ENCODE measurements around the gene CTF1.

Gene CTF1

DNA sequence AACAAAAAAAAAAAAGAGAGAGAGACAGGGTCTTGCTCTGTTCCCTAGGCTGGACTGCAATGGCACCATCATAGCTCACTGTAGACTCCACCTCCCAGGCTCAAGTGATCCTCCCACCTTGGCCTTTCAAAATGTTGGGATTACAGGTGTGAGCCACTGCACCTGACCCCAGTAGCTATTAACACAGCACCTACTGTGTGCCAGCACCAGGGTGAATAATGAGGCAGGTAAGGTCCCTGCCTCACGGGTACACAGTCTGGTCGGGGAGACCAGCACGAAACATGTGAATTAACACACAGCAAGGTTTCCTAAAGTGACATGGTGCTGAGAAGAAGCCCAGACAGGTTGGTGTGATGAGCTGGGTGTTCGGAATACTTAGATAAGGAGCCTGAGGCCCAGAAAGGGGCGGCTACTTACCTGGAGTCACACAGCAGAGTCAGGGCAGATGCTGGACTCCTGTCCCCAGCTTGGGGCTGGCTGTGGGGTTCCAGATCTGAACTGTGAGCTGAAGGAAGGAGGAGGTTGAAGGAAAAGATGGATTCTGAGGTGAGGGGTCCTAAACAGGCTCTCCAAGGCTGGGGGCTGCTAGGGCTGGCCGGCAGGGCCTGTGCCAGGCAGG lies 16.5 kb downstream of the CTF1 start:
- DNase-seq = no peak

DNA sequence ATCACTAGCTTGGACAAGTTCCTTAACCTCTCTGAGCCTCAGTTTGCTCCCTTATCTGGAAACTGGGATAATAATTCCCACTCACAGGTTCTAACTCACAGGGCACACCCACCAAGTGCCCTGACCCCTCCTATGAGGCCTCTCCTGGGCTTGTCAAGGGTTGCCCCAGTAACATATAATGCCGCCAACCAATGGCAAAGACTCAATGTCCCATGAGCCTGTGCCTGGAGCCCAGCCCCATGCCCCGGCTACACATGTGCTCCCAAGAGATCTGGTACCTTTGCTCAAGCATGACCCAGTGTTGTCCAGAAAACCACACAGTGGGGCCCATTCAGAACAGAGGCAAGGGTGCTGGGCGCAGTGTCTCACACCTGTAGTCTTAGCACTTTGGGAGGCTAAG lies 18.4 kb downstream of the CTF1 start:
- no peak for DNase-seq

DNA sequence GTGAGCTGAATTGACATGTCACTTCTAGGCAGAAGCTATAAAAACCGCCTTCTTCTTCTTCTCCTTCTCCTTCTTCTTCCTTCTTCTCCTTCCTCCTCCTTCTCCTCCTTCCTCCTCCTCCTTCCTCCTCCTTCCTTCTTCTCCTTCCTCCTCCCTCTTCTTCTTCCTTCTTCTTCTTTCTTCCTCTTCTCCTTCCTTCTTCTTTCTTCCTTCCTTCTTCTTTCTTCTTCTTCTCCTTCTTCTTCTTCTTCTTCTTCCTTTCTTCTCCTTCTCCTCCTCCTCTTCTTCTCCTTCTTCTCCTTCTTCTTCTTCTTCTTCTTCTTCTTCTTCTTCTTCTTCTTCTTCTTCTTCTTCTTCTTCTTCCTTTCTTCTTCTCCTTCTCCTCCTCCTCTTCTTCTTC lies 22.2 kb downstream of the CTF1 start:
- no peak for DNase-seq

DNA sequence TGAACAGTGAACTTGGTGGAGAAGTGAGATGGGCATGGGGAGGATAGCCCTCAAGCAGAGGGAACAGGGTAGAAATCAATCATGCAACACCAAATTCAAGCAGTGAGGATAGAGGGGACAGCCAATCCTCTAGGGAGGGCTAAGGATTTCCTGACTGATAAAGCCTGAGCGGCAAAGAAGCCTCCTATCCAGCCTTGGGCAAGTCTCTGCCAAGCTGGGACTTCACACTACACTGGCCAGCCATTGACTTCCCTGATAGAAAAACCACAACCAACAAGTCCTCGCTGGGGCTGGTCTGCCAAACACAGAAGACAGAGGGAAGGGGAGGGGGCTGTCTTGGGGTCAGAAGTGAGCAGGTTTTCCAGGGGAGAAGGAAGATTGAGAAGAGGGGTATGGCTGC lies 24.5 kb downstream of the CTF1 start:
- no peak for DNase-seq

DNA sequence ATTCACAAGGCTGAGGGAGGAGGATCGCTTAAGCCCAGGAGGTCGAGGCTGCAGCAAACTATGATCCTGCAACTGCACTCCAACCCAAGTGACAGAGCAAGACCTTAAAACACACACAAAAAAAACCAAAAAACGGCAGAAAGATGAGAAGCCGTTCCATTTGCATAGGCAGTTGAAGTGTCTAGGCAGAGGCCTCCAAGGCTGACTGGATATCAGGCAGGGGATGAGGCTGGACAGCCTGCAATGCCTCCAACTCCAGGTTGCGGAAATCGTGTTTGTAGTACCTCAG lies 25.0 kb downstream of the CTF1 start:
- DNase-seq = no peak

DNA sequence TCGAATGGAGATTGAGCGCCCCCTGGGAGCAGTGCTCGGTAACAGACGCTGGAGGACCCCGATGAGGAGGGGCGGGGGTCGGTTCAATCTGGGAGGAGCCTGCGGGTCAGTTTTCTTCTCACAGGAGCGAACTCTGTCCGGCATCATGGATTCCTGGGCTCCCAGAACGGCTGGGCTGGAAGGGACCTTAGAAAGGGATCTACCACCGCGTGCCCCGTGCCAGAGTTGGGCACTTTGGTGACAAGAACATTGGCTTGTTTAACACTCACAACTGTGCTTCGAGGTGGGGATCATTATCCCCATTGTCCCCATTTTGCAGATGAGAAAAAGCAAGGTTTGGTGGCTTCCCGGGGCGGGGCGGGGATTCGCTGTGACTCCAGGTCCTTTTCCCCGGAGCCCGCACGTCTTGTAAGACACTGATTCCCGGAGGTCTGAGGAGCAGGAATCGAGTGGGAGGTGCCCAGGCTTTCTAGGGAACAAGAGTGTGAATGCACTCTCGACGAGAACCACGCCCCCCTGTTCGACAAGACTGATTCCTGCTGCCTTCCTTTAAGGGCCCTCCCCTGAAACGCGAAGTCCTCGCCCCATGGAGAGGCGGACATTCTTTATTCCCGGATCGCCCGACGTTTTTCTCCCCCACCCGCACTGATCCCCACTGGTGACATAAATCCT lies 25.5 kb downstream of the CTF1 start:
- DNase-seq = peak; percentile 96

DNA sequence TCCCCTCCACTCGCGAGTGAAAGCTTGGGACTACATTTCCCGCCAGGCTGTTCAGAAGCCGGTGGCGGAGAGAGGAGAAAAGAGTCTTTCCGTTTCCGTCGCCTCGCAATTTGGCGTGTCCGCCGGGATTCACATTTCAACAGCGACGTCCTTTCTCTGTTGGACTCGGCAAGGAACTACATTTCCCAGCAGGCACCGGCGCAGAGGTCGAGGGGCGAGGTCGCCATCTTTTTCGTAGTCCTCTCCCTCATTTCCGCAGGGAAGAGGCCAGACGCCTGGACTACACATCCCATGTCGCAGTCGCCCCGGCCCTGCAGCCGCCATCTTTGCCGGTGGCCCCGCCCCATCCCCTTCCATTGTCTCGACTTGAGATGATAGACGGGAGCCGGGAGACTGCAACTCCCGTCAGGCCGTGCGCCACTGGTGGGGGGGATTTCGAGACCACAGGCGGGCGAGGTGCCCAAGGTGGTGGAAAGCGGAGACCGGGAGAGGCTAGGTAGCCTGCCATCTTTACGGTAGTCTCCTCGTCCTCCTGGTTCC lies 26.1 kb downstream of the CTF1 start:
- DNase-seq = peak; percentile 100

DNA sequence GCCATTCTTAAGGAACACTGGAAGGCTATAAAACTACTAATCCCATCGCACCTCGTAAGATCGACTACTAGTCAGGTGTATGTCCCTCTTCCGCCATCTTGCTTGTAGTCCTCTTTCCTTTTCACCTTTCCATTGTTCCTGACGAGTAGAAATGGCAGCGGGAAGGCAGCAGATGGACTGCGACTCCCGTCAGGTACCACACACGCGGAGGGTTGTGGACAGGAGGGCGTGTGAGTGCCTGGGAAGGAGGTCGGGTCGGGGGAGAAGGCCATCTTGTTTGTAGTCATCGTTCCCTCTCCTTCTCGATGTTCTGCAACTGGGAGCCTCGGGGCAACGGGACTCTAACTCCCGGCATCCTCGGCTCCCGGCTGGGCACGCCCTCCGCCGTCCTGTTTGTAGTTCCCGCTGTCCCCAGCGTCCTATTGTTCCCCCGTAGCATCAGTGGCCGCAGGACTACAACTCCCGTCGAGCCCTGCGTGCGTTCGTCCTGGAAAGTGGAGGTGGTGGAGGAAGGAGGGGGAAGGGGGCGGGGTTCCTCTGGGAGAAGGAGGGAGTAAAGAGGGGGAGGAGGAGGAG lies 26.6 kb downstream of the CTF1 start:
- DNase-seq = peak; percentile 100

DNA sequence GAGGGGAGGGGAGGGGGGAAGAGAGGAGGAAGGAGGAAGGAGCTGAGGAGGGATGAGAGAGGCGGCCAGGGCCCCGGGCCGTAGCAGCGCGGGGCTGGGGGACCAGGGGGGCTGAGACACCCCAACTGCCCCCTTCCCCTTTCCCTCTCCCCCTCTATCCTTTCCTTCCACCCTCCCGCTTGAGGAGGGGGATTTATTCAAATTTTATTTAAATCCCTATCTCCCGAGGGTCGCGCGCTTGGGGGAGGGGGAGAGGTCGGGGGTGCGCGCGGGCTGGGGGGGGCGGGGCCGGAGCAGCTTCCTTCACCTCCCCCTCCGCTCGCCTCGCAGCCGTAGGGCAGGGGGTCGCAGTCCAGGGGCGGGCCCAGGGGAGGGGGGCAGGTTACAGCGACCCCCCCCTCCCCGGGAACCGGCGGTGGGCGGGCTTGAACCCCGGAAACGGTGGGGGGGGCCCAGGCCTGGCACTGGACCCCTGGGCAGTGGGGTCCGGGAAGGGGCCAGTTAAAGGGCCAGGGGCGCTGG lies 27.2 kb downstream of the CTF1 start, which contains the start of gene FBXL19:
Gene FBXL19, plus strand, starts transcription at position 19 of the 522 bp plus-strand sequence. CDS start 2,183 bp downstream, outside the sequence.
- DNase-seq = no peak

DNA sequence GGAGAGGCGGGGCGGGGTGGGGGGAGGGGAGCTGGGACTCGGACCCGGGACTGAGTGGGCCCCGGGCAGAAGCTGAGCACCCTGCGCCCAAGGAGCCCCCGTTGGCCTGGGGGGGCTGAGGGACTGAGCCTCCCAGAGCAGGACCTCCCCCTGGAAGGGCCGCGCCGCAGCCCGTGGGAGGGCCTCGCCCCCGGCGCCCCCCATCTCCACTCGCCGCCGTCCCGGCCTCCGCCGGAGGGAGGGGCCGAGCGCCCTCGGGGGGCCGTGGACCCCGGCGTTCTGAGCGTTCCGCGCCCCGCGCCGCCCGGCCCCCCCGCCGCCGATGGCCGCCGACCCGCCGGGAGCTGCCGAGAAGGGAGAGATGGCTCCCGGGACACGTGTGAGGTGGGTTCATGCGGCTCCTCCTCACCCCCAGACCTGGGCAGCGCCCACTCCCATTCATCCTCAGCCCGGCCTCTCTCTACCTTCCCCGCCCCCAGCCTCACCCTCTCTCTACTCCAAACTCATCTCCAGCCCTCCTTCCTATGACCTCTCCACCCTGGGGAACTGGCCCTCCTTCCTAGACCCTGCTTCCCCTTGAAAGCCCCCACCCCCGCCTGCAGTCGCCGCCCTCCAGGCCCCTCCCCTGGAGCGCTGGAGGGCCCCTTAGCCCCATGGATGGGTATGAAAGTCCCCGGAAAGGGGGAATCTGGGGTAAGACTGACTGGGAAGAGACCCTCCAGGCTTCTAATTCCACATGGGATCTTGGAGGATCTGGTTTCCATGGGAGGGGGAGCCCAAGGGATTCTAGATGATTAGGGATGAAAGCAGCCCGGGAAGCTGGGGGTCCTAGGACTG lies 27.9 kb downstream of the CTF1 start:
- DNase-seq = no peak

DNA sequence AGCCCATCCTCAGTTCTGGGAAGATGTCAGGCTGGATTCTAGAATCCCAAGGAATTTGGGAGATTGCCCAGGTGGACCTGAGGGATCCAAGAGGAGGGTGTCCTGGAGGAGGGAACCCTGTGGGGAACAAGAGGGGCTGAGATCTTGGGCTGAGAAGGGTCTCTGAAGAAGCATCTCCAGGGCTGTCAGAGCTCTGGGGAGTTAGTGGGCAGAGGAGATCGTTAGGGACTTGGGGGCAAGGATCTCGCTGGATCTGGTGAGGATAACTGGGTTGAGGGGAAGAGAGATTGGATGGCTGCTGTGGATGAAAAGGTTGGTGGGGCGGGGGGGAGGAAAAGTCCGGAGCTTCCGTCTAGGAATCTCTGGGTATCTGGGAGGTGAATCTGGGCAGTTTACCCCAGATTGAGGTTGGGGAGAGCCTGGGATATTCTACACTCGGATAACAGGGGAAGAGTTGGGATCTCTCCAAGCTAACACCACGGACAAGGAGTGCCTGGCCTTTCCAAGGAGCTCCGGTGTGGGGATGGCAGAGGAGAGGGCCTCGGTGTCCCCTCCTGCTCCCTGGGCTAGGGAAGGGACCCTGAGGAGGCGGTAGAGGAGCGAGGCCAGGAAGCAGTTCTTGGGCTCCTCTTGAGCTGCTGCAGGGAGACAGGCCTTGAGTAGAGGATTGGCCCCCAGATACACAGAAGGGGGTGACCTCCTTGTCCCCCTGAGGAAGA lies 28.7 kb downstream of the CTF1 start:
- no peak for DNase-seq

DNA sequence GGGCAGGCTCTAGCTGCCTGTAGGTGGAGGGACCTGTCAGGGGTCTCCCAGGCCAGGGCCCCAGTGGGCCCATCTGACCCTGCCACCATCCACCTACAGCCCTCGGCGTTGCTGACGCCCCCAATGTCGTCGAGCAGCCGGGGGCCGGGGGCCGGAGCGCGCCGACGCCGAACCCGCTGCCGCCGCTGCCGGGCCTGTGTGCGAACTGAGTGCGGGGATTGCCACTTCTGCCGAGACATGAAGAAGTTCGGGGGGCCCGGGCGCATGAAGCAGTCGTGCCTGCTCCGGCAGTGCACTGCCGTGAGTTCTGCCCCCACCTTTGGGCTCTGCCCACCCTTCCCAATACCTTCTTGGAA lies 29.2 kb downstream of the CTF1 start:
- peak; percentile 58 for DNase-seq

DNA sequence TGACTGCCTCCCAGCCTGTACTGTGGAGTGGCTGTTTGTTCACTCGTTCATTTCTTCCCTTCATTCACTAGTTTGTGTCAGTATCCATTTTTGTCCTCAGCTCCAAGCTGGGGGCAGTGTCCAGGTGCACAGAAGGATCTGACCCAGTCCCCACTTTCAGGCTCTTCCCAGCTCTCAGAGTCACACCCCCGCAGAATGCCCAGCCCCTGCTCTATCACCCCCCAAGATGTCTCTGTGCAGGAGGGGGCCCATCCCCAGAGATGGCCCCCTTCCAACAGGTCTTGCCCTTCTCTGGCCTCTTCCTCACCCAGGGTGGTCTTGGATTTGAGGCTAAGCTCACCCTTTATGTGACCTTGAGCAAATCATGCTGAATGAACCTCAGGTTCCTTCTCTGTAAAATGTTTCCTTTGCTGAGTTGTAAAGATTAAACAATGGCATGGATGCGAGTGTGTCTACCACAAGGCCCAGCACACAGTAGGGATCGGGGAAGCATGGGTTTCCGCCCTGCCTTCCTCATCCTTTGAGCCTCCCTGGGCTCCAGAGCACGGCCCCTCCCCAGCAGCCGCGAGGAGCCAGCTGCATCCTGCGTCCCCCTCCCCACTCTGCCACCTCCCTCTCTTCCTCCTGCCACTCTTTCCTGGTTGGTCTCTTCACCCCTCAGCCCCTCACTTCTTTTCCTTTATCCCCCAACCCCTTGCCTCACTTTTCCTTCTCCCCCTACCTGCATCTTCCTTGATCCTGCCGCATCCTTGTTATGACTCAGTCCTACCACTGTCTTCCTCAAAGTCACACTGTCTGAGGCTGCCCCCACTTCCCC lies 29.8 kb downstream of the CTF1 start:
- no peak for DNase-seq

DNA sequence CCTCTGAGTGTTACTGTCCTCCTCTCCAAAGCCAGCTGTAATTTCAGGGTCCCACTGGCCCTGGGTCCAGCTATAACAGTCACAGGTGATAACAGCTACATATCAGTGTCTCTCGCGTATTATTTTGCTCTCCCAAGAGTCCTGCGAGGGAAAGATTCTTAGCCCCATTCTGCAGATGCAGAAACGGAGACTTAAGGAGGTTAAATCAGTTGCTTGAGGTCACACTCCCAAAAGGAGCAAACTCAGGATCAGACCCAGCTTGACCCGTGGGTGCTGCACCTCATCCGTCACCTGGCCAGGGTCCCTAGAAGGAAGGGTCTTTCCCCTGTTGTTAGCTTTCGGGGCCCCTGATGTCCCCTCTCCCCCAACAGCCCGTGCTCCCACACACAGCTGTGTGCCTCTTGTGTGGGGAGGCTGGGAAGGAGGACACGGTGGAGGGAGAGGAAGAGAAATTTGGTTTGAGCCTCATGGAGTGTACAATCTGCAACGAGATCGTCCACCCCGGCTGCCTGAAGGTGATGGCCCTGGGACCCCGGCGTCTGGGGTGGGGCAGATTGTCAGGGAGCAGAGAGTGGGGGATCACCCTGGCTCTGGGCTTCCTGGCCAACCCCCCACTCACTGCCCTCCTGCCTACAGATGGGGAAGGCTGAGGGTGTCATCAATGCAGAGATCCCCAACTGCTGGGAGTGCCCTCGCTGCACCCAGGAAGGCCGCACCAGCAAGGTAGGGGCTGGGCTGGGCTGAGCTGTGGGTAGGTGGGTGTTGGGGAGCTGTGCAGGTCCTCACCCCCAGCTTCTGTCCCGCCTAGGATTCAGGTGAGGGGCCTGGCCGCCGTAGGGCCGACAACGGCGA lies 30.7 kb downstream of the CTF1 start:
- no peak for DNase-seq

DNA sequence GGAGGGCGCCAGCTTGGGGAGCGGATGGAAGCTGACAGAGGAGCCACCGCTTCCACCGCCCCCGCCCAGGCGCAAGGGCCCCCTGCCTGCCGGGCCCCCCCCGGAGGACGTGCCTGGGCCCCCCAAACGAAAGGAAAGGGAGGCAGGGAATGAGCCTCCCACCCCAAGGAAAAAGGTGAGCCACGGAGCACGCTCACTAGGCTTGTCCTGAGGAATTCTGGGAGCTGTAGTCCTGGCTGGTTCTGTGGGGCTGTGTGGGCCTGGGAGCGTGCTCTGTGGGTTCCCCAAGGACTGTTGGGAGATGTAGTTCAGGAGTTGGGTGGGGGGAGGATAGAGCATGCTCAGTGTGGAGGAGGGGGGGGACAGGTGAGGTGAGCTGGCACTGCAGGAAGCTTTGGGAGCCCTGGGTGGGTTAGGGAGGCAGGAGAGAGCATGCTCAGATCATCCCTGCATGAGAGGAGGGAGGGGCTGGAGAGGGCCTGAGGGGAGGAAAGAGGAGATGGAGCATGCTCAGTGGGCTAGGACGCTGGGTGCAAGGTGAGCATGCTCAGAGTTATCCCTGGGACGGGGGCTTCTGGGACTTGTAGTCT lies 31.5 kb downstream of the CTF1 start:
- DNase-seq = peak; percentile 77

DNA sequence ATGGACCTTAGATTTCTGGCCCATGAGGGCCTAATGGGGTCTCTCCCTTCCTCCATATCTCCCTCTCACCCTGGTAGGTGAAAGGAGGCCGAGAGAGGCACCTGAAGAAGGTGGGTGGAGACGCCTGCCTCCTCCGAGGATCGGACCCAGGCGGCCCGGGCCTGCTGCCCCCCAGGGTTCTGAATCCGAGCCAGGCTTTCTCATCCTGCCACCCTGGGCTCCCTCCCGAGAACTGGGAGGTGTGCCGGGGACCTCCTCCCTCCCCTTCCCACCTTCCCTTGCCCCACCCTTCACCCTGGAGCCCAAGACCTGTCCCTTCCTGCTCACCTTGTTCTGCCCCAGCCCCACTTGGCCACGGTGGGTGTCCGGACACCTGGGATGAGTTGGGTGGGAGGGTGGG lies 32.0 kb downstream of the CTF1 start:
- no peak for DNase-seq

DNA sequence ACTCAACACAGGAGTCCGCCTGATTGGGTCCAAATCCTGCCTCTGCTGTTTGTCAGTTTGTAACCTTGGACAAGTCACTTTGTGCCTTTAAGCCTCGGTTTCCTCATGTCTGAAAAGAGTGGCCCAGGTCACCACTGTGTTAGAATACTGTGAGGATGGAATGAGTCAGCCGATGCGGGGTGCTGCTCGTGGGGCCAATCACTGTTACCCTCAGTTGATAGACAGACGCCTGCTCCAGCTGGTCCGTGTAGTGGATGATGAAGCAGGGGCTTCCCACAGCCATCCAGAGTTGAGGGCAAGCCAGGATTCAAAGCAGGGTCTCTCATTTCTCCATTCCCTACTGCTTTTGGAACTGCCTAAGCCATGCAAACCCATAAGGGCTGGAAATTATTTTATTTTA lies 32.8 kb downstream of the CTF1 start:
- no peak for DNase-seq

DNA sequence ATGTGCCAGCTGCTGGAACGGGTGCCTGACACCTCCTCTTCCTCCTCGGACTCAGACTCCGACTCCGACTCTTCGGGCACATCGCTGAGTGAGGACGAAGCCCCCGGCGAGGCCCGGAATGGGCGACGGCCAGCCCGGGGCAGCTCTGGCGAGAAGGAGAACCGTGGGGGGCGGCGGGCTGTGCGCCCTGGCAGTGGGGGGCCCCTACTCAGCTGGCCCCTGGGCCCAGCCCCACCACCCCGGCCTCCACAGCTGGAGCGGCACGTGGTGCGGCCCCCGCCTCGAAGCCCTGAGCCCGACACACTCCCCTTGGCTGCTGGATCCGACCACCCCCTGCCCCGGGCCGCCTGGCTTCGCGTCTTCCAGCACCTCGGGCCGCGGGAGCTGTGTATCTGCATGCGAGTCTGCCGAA lies 33.8 kb downstream of the CTF1 start:
- no peak for DNase-seq

DNA sequence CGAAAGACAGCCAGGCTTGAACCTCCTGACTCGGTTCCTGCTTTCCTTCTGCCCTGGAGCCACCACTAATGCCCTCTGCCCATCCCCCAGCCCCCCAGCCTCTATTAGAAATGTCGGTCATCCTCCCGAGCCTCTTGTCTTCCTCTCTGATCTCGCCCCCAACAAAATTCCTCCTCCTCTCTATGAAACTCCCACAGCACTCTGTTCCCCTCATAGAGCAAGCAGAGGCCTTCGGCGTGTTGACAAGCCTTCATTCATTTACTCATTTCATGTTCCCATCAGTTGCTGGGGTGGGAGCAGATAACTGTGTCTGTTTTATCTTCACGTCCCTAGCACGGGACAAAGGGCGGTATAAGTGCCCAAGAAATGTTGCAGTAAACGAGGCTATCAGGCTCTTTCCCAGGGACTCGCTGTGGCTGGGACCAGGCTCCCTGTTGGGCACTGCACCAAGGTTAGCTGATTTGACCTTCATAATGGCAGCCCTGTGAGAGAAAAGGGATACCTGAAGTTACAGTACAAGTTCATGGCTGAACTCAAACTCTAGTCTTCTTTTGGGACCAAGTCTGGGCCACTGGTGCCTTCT lies 34.7 kb downstream of the CTF1 start:
- no peak for DNase-seq

All from left hindlimb (tissue), 1 donor.